ENCODE measurements around the gene APOBEC3F.
"Not testable (repeated sequence)": the region's sequence is repeated elsewhere in the genome, so short reads cannot be mapped to it uniquely, and the experiment has no call there.

APOBEC3F gene

GRCh38 chr22:39040538-39041296, at the start of gene APOBEC3F:
TSS of gene APOBEC3F (plus strand) at chr22:39040864. CDS start at chr22:39040961, 97 bp downstream.
- in situ Hi-C loops (cut with HindIII; ENCODE audit: low sequenced_read_pairs), result not testable (repeated sequence)

GRCh38 chr22:38992871-38993371, 47.7 kb upstream of the APOBEC3F start:
- in situ Hi-C loops (cut with HindIII; ENCODE audit: low sequenced_read_pairs), result not testable (repeated sequence)

DNA sequence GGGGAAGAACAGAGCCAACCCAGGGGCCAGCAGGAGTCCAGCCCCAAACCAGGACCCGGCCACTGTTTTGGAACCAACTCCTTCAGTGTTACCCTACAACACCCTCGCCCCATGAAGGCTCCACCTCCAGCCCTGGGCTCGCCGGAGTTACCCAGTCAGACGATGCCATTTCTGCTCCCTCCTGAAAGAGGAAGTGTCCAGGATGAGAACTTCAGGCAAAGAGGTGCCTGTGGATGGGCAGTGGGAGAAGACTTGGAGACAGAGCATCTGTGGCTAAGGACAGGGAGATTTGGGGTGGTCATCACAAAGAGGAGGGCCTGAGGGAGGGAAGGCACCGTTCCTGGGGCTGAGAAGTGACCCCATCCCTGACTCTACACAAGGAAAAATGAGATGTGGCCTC, 44.6 kb upstream of the APOBEC3F start:
- in situ Hi-C loops (cut with HindIII; ENCODE audit: low sequenced_read_pairs), result loop anchor here (5.0 kb wide), 1 partner anchor 64 kb away; no protein-coding TSS in a partner anchor

- in situ Hi-C loops (cut with HindIII; ENCODE audit: low sequenced_read_pairs), result loop anchor here (5.0 kb wide), 1 partner anchor 65 kb away; no protein-coding TSS in a partner anchor
Observed at GRCh38 chr22:38997518-38997917, 43.1 kb upstream of the APOBEC3F start.

DNA sequence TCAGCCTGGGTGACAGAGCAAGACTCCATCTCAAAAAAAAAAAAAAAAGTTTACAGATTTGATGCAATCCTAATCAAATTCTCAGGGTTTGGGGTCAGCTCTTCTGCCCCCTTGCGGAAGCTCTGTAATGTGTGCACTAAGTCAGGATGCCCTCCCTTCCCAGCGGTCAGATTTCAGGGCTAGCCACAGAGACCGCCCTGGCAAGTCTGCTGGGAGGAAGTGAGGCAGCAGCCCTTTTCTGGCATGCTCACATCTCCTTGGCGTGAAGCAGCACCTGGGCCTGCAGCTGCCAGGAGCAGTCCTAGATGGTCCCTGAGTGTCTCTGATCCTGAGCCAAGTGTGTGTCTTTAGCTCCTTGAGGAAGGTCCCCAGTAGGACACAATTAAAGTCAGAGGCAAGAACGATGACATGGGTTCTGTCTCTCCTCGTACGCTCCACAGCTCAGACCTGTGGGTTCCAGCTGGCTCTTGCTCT, 37.5 kb upstream of the APOBEC3F start:
- in situ Hi-C loops (cut with HindIII; ENCODE audit: low sequenced_read_pairs), result loop anchor here (10.0 kb wide), 1 partner anchor 132 kb away; no protein-coding TSS in a partner anchor

GRCh38 chr22:39007177-39007576, 33.5 kb upstream of the APOBEC3F start:
- in situ Hi-C loops (cut with HindIII; ENCODE audit: low sequenced_read_pairs), result loop anchor here (10.0 kb wide), 1 partner anchor 128 kb away; no protein-coding TSS in a partner anchor

GRCh38 chr22:39008271-39008850, 32.3 kb upstream of the APOBEC3F start:
- in situ Hi-C loops (cut with HindIII; ENCODE audit: low sequenced_read_pairs), result loop anchor here (10.0 kb wide), 1 partner anchor 126 kb away; no protein-coding TSS in a partner anchor

DNA sequence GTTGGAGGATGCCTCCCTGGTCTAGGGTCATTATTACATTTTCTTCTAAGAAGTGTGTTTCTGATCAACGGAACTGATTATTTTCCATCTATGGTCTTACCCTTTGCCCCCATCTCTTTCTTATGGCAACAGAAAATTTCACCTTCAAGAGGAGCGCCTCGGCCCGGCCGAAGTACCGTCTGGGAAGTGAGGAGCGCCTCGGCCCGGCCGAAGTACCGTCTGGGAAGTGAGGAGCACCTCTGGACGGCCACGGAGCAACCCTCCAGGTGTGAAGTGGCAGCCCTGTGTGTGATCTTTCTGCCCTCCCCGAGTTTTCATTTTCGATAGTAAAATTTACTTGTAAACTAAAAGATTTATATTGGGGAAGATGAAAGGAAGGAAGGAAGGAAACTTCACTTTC, 29.7 kb upstream of the APOBEC3F start:
- in situ Hi-C loops (cut with HindIII; ENCODE audit: low sequenced_read_pairs), result no loop called here

DNA sequence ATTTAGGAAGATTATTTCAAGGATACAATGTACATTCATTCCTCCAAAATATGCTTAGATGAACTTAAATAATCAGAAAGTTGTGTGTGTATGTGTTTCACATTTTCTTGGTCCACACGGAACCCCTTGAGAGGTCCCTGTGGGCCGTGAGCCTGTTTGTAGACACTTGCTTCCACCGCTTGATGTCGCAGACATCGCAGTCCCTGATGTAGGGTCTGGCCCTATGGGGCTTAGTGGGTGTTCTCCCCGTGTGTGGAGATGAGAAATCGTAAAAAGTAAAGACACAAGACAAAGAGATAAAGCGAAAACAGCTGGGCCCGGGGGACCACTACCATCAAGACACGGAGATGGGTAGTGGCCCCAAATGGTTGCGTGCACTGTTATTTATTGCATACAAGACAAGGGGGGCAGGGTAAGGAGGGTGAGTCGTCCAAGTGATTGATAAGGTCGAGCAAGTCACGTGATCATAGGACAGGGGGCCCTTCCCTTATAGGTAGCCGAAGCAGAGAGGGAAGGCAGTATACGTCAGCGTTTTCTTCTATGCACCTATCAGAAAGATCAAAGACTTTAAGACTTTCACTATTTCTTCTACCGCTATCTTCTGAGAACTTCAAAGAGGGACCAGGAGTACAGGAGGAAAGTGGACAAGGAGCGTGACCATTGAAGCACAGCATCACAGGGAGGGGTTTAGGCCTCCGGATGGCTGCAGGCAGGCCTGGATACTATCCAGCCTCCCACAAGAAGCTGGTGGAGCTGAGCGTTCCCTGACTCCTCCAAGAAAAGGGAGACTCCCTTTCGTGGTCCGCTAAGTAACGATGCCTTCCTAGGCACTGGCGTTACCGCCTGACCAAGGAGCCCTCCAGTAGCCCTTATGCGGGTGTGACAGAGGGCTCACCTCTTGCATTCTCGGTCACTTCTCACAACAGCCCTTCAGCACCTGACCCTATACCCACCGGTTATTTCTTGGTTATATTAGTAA, 27.8 kb upstream of the APOBEC3F start:
- in situ Hi-C loops (cut with HindIII; ENCODE audit: low sequenced_read_pairs), result no loop called here

- in situ Hi-C loops (cut with HindIII; ENCODE audit: low sequenced_read_pairs), result not testable (repeated sequence)
Observed at GRCh38 chr22:39013561-39013941, 27.1 kb upstream of the APOBEC3F start.

- in situ Hi-C loops (cut with HindIII; ENCODE audit: low sequenced_read_pairs), result no loop called here
Observed at GRCh38 chr22:39013942-39014722, 26.5 kb upstream of the APOBEC3F start, which contains the start of gene APOBEC3C. TSS of gene APOBEC3C (plus strand) at chr22:39014257. CDS start at chr22:39014363, 106 bp downstream.

GRCh38 chr22:39014723-39015121, 25.9 kb upstream of the APOBEC3F start:
- in situ Hi-C loops (cut with HindIII; ENCODE audit: low sequenced_read_pairs), result not testable (repeated sequence)

DNA sequence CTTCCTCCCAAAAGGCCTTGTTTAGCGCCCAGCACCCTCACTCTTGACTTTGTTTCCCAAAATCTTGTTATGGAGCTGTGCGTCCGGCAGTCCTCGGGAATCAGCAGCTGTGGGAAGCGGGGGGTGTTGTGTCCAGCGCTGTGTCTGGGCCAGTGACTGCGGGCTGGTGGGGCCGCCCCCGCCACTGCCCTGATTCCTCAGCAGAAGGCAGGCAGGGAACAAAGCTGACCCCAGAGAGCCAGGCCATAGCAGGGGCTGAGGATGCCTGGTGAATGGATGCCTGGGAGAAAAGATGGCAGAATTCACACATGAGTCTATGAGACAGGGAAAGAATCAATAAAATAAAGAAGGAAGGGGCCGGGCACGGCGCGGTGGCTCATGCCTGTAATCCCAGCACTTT, 24.1 kb upstream of the APOBEC3F start:
- in situ Hi-C loops (cut with HindIII; ENCODE audit: low sequenced_read_pairs), result no loop called here

- in situ Hi-C loops (cut with HindIII; ENCODE audit: low sequenced_read_pairs), result no loop called here
Observed at GRCh38 chr22:39017596-39018365, 22.9 kb upstream of the APOBEC3F start.

GRCh38 chr22:39020021-39020651, 20.5 kb upstream of the APOBEC3F start:
- in situ Hi-C loops (cut with HindIII; ENCODE audit: low sequenced_read_pairs), result not testable (repeated sequence)

DNA sequence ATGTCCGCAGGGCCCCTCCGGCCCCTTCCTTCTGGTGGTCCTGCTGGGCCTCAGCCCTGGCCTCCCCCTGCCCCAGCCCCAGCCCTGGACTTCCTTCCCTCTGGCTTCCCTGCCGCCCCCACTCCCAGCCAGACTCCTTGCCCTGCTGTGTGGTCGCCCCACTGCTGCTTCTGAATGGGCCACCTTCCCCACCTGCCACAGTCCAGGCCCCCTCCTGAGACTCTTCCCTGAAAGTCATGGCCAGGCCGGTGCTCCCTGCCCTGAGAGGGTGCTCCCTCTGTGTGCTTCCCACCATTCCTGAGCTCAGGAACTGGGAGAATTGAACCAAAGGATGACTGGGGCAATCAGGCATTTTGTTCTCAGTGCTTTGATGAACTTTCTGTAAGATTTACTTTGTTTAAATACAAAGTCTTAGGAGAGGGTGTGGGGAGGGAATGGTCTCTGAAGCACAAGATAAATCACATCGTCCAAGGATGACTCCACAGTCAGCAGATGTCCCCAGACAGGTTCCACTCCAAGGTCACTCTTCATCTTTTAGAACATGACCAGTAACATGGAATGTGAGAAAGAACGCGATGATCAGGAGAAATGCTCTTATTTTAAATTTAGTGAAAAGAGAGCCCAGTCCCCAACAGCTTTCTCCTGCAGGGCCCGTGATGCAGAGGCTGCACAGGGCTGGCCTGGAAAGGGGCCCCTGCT, 19.0 kb upstream of the APOBEC3F start:
- in situ Hi-C loops (cut with HindIII; ENCODE audit: low sequenced_read_pairs), result no loop called here

DNA sequence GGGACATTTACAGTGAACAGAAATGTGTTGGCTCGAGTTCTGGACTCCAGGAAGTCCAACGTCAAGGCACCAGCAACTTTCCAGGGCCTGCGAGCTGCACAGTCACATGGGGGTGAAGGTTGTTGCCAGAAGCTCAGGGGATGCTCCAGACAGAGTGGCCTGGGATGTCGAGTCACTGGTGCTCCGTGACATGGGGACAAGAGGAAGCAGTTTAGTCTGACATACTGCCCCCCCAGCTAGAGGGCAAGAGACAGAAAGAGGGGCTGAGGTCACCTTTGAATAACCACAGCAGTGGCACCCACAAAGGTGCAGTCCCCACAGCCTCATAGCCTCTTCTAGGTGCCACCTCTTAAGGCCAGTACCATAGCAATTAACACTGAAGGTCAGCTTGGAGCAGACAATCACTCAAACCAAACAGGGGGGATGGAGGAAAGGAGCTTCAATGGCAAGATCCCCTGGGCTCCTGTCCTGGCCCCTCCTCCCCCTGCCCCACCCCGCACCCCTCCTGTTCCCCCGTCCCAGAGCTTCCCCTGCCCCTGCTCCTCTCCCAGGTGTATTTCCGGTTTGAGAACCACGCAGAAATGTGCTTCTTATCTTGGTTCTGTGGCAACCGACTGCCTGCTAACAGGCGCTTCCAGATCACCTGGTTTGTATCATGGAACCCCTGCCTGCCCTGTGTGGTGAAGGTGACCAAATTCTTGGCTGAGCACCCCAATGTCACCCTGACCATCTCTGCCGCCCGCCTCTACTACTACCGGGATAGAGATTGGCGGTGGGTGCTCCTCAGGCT, 15.9 kb upstream of the APOBEC3F start:
- in situ Hi-C loops (cut with HindIII; ENCODE audit: low sequenced_read_pairs), result no loop called here

All from DLD1 (cell line).